GM15510 (cell line): Measurements from ENCODE around the gene MYH14.

ENCODE experiments used
- POLR2A ChIP-seq: IDR thresholded peaks from 3 replicates; pipeline ENCODE4 v1.6.1; 2011; ENCODE audit warnings: borderline replicate concordance; ENCODE audit not compliant: insufficient read length; ENCODE audit errors: extremely low read depth

MYH14 gene

GRCh38 chr19:50358483-50359327 lies 155.3 kb downstream of the MYH14 start:
- TF ChIP-seq POLR2A: peak; percentile 87

GRCh38 chr19:50359328-50359818 lies 156.0 kb downstream of the MYH14 start:
- no peak for TF ChIP-seq POLR2A
